Measurements from ENCODE around the gene RAD54L. TPM values are rescaled to one million over a fixed set of nuclear protein-coding genes. Genes with fewer than 3 reads are reported as not detected.
A peak's percentile ranks its signal among the peaks of the same experiment; 100 is the strongest.

Gene RAD54L
- total and polyA plus RNA-seq, 10 of the 15 experiments (the other 5 are each of a cell fraction or from before 2014, with no cell fraction given) = 12.9 to 54.2 (median 23.6) TPM

GRCh38 chr1:46285730-46286477 is 38.3 kb downstream of the RAD54L start (continued):
- TF ChIP-seq CTCF (IDR thresholded peaks at IDR 0.05 in 2 of 3, conservative IDR thresholded peaks at IDR 0.05 in 1 of 3; ENCODE audit: control insufficient read depth in 2 of 3, extremely low read depth in 1 of 3, insufficient read depth in 1 of 3, low read depth in 3 of 3, low read length in 3 of 3) (no peak), CHD4 (IDR thresholded peaks at IDR 0.05) (no peak), BHLHE40 (IDR thresholded peaks at IDR 0.05; ENCODE audit: borderline replicate concordance in 1 of 2, low read depth in 2 of 2, low read length in 1 of 2) (no peak), CEBPZ (IDR thresholded peaks at IDR 0.05; ENCODE audit: low read depth, low read length) (no peak), PML (IDR thresholded peaks at IDR 0.05; ENCODE audit: low read length) (0 out of 2 replicates have a peak, but pooled peaks have one; percentile 18), CEBPB (IDR thresholded peaks at IDR 0.05; ENCODE audit: borderline replicate concordance in 1 of 2, low read depth in 2 of 2, low read length in 2 of 2) (no peak), EED (IDR thresholded peaks at IDR 0.05; ENCODE audit: low read depth) (no peak), YBX1 (IDR thresholded peaks at IDR 0.05) (no peak), ZSCAN29 (IDR thresholded peaks at IDR 0.05) (no peak), POLR2A (IDR thresholded peaks at IDR 0.05; ENCODE audit: low read depth, low read length) (peak; percentile 66; the same call in 1 of the 2 replicates), RCOR1 (conservative IDR thresholded peaks at IDR 0.05; ENCODE audit: low read depth, low read length) (no peak), PRDM15 (CRISPR knock-in tag; IDR thresholded peaks at IDR 0.05) (no peak), FOXM1 (IDR thresholded peaks at IDR 0.05; ENCODE audit: low read depth, low read length) (0 out of 2 replicates have a peak, but pooled peaks have one; percentile 18), CHD2 (IDR thresholded peaks at IDR 0.05; ENCODE audit: borderline replicate concordance, low read depth, low read length) (no peak), PKNOX1 (IDR thresholded peaks at IDR 0.05) (peak; percentile 32; the same call in 1 of the 2 replicates), STAT3 (IDR thresholded peaks at IDR 0.05; ENCODE audit: low read depth, low read length) (no peak), SP1 (IDR thresholded peaks at IDR 0.05; ENCODE audit: low read depth, low read length) (no peak)

All from GM12878 (cell line).